Ishikawa (cell line): ENCODE measurements around the gene SLC51B.

Experiments
- CREB1 ChIP-seq: IDR thresholded peaks from 2 replicates; pipeline ENCODE4 v1.6.1; 2012; ENCODE audit warnings: low read depth
- EP300 ChIP-seq: IDR thresholded peaks from 2 replicates; pipeline ENCODE4 v1.6.1; 2012; ENCODE audit warnings: borderline replicate concordance
- FOXM1 ChIP-seq: IDR thresholded peaks from 2 replicates; pipeline ENCODE4 v1.6.1; 2012; ENCODE audit warnings: low read depth, borderline replicate concordance
- RAD21 ChIP-seq: IDR thresholded peaks from 2 replicates; pipeline ENCODE4 v1.6.1; 2012; ENCODE audit warnings: low read depth
- TEAD4 ChIP-seq: IDR thresholded peaks from 2 replicates; pipeline ENCODE4 v1.6.1; 2012
- ZBTB7A ChIP-seq: IDR thresholded peaks from 2 replicates; pipeline ENCODE4 v1.6.1; 2012; ENCODE audit warnings: low read depth
- TF ChIP-seq, protein P1 (sequence below): IDR thresholded peaks from 2 replicates; pipeline ENCODE4 v1.6.1; 2012; ENCODE audit warnings: low read depth, mild to moderate bottlenecking

DNA sequence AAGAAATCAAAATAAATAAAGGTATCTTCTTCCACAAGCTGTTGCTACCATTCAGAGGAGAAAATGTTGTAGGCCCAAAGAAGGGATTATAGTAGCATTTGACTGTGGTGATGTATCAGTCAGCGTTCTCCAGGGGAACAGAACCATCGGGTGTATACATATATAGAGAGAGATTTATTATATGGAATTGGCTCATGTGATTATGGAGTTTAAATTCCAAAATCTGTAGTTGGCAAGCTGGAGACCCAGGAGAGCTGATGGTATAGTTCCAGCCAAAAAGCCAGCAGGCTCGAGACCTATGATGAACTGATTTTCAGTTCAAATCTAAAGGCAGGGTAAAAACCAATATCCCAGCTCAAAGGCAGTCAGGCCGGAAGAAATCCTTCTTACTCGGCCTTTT, 48.1 kb upstream of the SLC51B start:
- TF ChIP-seq ZBTB7A: no peak
- no peak for TF ChIP-seq EP300
- no peak for TF ChIP-seq TEAD4
- no peak for TF ChIP-seq RAD21
- TF ChIP-seq, protein P1, sequence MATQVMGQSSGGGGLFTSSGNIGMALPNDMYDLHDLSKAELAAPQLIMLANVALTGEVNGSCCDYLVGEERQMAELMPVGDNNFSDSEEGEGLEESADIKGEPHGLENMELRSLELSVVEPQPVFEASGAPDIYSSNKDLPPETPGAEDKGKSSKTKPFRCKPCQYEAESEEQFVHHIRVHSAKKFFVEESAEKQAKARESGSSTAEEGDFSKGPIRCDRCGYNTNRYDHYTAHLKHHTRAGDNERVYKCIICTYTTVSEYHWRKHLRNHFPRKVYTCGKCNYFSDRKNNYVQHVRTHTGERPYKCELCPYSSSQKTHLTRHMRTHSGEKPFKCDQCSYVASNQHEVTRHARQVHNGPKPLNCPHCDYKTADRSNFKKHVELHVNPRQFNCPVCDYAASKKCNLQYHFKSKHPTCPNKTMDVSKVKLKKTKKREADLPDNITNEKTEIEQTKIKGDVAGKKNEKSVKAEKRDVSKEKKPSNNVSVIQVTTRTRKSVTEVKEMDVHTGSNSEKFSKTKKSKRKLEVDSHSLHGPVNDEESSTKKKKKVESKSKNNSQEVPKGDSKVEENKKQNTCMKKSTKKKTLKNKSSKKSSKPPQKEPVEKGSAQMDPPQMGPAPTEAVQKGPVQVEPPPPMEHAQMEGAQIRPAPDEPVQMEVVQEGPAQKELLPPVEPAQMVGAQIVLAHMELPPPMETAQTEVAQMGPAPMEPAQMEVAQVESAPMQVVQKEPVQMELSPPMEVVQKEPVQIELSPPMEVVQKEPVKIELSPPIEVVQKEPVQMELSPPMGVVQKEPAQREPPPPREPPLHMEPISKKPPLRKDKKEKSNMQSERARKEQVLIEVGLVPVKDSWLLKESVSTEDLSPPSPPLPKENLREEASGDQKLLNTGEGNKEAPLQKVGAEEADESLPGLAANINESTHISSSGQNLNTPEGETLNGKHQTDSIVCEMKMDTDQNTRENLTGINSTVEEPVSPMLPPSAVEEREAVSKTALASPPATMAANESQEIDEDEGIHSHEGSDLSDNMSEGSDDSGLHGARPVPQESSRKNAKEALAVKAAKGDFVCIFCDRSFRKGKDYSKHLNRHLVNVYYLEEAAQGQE: no peak
- TF ChIP-seq CREB1: no peak
- TF ChIP-seq FOXM1: no peak
